ENCODE data around the gene ATF4.

Gene ATF4

DNA sequence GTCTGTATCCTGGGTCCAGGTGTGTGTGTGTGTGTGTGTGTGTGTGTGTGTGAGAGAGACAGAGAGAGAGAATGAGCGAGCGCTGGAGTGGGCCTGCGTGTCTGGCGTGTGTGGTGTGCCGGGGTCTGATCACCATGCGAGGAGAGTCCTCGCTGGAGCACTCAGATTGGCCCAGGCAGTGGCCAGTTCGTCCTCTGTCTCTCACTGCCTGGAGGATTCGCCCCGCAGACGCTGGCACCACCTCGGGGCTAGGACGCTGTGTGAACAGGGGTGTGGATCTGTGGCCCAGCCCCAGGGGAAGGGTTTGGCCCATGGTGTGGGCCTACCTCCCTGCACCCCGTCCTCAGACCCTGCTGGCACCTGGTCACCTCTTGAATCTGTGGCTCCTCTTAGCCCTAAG, 38.6 kb downstream of the ATF4 start:
- no peak for DNase-seq (ENCODE audit: low spot score)

- no peak for DNase-seq (ENCODE audit: low spot score)
Measured at GRCh38 chr22:39559456-39560105, 39.2 kb downstream of the ATF4 start.

GRCh38 chr22:39560127-39560526, 39.8 kb downstream of the ATF4 start:
- no peak for DNase-seq (ENCODE audit: low spot score)

GRCh38 chr22:39562839-39563489, 42.6 kb downstream of the ATF4 start:
- DNase-seq (ENCODE audit: low spot score) = no peak

GRCh38 chr22:39563571-39564428, 43.4 kb downstream of the ATF4 start:
- no peak for DNase-seq (ENCODE audit: low spot score)

DNA sequence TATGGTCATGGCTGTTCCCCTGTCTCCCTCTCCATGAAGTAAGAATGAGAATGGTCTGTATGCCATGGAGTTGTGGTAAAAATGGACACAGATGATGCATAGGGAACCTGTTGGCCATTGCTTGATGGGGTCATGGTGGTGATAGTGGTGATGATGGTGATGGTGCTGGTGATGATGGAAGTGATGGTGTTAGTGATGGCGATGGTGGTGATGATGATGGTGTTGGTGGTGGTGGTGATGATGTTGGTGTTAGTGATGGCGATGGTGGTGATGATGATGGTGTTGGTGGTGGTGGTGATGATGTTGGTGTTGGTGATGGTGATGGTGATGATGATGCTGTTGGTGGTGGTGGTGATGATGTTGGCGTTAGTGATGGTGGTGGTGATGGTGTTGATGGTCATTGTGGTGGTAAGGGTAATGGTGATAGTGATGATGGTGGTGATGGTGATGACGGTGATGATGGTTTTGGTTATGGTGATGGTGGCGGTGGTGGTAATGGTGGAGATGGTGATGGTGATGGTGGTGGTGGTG, 45.1 kb downstream of the ATF4 start:
- no peak for DNase-seq (ENCODE audit: low spot score)

DNA sequence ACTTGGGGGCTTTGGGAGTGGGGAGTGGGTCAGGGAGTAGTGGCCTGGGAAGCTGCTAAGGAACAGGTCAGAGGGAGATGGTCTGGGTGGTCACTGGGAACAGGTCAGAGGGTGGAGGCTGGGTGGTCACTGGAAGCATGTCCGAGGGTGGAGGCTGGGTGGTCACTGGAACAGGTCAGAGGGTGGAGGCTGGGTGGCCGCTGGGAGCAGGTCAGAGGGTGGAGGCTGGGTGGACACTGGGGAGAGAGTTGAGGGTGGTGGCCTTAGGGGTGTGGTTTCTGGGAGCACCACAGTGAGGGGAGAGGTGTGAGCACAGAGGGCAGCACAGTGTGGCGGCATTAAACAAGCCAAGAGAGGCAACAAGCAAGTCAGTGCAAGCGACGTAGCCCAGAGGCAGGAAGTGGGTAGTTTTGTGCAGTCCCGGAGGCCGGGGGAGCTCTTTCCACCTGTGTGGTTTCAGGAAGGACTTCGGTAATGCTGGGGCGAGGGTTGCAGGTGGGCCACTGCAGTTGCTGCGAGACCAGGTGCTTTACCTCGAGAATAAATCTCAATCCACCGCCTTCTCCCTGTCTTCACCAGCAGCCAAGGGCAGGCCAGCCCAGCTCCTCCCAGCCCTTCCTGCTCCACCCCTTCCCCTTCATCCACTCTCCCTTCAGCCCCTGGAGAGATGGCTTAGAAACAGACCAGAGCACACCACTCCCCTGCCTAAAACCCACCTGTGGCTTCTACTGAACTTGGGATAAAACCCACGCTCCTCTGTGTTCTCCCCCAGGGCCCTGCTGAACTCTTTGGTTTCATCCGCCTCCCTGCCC, 47.0 kb downstream of the ATF4 start:
- DNase-seq (ENCODE audit: low spot score) = no peak

GRCh38 chr22:39568278-39568981, 48.1 kb downstream of the ATF4 start:
- no peak for DNase-seq (ENCODE audit: low spot score)

- no peak for DNase-seq (ENCODE audit: low spot score)
Measured at GRCh38 chr22:39569066-39569465, 48.7 kb downstream of the ATF4 start.

DNA sequence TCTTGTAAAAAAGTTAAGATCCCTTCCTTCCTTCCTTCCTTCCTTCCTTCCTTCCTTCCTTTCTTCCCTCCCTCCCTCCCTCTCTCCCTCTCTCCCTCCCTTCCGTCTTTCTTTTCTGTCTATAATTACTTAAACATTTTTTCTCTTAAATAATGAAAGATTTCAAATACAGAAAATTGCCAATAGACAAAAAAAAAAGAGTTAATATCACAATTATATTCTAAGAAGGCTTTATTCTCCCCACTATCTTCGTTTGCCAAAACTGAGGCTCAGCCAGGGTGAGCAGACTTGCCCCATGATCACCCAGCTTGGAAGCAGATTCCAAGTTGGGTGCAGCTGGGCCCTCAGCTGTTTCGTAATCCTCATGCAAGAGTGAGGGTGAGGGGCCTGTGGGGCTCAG, 49.9 kb downstream of the ATF4 start:
- no peak for DNase-seq (ENCODE audit: low spot score)

DNA sequence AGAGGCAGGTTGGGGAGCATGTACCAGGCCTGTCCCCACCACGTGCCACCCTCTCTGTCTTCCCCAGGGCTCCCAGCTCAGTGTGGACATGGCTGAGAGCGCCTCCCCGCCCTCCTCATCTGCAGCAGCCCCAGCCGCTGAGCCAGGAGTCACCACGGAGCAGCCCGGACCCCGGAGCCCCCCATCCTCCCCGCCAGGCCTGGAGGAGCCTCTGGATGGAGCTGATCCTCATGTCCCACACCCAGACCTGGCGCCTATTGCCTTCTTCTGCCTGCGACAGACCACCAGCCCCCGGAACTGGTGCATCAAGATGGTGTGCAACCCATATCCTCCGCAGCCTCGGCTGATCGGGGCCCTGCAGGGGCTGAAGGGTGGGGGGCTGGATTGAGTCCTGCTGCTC, 50.3 kb downstream of the ATF4 start, which contains the start of gene CACNA1I:
CACNA1I (plus strand) TSS at position 89 of the 400 bp plus-strand sequence; CDS start at position 89, 0 bp downstream.
- DNase-seq (ENCODE audit: low spot score) = no peak

DNA sequence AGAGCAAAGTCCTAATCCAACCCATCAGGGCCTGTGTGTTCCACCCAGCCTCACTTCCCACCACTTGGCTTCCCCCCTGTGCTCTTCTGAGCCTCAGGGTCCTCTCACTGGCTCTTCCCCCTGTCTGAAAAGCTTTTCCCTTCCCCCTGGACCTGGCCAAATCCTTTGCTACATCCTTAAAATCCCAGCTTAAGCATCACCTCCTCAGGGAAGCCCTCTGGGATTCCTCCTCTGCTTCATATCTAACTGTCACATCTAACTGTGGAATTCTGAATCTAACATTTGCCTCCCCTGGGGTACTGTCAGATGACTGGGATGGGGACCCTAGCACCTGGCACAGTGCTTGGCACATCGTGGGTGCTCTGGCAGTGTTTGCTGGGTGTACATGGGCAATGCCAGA, 51.2 kb downstream of the ATF4 start:
- DNase-seq (ENCODE audit: low spot score) = no peak

Measured in D341Med (cell line).